ENCODE data around the gene EVA1C. TPM values are rescaled to one million over a fixed set of nuclear protein-coding genes. Genes with fewer than 3 reads are reported as not detected.

EVA1C gene, protein sequence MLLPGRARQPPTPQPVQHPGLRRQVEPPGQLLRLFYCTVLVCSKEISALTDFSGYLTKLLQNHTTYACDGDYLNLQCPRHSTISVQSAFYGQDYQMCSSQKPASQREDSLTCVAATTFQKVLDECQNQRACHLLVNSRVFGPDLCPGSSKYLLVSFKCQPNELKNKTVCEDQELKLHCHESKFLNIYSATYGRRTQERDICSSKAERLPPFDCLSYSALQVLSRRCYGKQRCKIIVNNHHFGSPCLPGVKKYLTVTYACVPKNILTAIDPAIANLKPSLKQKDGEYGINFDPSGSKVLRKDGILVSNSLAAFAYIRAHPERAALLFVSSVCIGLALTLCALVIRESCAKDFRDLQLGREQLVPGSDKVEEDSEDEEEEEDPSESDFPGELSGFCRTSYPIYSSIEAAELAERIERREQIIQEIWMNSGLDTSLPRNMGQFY
- 16.8 and 22.2 TPM in 2 replicates for total RNA-seq (2022)
- percentile 69 among the genes with signal in this experiment for Bru-seq, nascent RNA
- BruChase-seq, experiment 1, labeled RNA remaining after a 6-hour chase, result percentile 49 among the genes with signal in this experiment
- BruChase-seq, experiment 2, labeled RNA remaining after a 2-hour chase, result percentile 57 among the genes with signal in this experiment
- long read RNA-seq, transcript EVA1C-201 (8 exons, 1,998 nt), result major isoform, 17 of 49 reads
- long read RNA-seq, transcript EVA1C-202 (8 exons, 1,668 nt), result minor isoform, 6 of 49 reads
- long read RNA-seq, partial matches to known transcripts, result 0 of 49 reads
- long read RNA-seq, other reads (novel, unspliced or antisense), result 23 of 49 reads

DNA sequence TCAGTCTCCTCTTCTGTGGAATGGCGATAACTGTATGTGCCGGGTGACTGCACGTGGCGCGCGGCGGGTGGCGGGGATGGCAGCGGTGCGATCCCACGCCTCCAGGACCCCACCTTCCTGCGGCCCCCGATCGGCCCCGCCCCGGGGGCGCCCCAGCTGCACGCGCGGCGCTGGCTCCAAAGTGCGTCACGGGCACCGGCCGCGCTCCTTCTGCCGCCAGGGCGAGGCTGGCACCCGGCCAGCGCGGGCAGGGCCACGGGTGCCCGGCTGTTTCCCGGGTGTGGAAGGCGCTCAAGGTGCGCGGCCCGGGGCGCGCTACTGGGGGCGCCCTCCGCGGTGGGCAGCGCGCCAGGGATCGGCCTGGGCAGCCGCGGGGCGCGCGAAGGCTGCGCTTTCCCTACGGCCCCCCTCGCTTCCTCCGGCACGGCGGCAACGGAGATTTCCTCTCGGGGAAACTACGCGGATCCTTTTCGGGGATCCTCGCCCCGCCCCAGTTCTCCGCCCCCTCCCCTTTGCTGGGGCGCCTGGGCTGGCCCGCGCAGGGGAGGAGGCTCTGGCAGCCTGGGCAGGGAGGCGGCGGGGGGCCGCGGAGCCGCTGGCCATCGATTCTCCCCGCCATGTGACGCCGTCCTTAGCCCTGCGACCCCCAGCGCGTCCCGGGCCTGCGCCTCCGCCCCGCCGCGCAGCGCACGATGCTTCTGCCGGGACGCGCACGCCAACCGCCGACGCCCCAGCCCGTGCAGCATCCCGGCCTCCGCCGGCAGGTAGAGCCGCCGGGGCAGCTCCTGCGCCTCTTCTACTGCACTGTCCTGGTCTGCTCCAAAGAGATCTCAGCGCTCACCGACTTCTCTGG is at the start of gene EVA1C:
EVA1C (plus strand) TSS at position 545 of the 853 bp plus-strand sequence; CDS start at position 693, 148 bp downstream.
- Mint-ChIP-seq H3K4me3 (ENCODE audit: unreplicated experiment) (peak within 1 kb of the TSS; percentile 97), H3K9me3 (ENCODE audit: unreplicated experiment) (no peaks in the 10 kb centered on the region), H3K36me3 (ENCODE audit: insufficient read depth, unreplicated experiment) (peaks cover 15% of the 10 kb centered on the region), H3K27me3 (ENCODE audit: insufficient read depth, unreplicated experiment) (no peaks in the 10 kb centered on the region), H3K27ac (ENCODE audit: low read depth, unreplicated experiment) (peak within 1 kb of the TSS; percentile 87), H3K4me1 (ENCODE audit: insufficient read depth, unreplicated experiment) (peaks cover 44% of the 10 kb centered on the region)
- TF ChIP-seq, protein P1, sequence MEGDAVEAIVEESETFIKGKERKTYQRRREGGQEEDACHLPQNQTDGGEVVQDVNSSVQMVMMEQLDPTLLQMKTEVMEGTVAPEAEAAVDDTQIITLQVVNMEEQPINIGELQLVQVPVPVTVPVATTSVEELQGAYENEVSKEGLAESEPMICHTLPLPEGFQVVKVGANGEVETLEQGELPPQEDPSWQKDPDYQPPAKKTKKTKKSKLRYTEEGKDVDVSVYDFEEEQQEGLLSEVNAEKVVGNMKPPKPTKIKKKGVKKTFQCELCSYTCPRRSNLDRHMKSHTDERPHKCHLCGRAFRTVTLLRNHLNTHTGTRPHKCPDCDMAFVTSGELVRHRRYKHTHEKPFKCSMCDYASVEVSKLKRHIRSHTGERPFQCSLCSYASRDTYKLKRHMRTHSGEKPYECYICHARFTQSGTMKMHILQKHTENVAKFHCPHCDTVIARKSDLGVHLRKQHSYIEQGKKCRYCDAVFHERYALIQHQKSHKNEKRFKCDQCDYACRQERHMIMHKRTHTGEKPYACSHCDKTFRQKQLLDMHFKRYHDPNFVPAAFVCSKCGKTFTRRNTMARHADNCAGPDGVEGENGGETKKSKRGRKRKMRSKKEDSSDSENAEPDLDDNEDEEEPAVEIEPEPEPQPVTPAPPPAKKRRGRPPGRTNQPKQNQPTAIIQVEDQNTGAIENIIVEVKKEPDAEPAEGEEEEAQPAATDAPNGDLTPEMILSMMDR (IDR thresholded peaks at IDR 0.05; ENCODE audit: unreplicated experiment), result no peak
- no TSS peak for BruUV-seq (replicated peaks)
- intact Hi-C loops (cut with micrococcal nuclease), result no loop called here
- ChIA-PET POLR2A (interaction anchor here (0.6 to 7.1 kb wide), 17 partner anchors 10 to 360 kb away, joined by 3 to 97 read pairs (median 5); partner anchors contain the start of genes CFAP298, PAXBP1, SYNJ1 and URB1), CTCF (interaction anchor here (0.7 to 2.7 kb wide), 5 partner anchors 9 to 157 kb away, joined by 3 to 15 read pairs (median 4); partner anchors contain the start of gene URB1)
- peak; percentile 72 for DNase-seq (ENCODE audit: unreplicated experiment)

DNA sequence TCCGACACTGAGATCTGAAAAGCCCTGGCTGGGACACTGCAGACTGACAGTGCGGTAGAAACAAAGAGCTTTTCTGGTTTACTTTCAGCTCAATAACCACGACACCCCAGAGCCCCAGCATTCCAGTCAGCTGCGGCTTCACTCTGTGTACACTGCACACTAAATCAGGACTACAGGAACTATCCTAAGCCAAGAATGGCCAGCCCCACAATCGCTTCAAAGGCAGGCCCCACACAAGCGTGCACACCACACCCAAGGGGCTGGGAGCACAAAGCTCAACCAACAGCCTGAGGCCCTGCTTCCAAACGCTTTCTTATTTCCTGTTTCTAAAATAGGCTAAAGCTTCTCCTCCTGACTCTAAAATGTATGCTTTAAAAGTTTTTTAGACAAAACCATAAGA is 48.1 kb upstream of the EVA1C start:
- H3K27me3 Mint-ChIP-seq (ENCODE audit: insufficient read depth, unreplicated experiment), result no peaks in the 10 kb centered on the region
- DNase-seq (ENCODE audit: unreplicated experiment), result no peak
- H3K4me3 Mint-ChIP-seq (ENCODE audit: unreplicated experiment), result no peak overlapping the region
- ChIA-PET CTCF (interaction anchor here (0.6 to 1.9 kb wide), 3 partner anchors 115 to 236 kb away, joined by 5 to 7 read pairs (median 5); no protein-coding TSS in a partner anchor), POLR2A (no interaction called here)
- no TSS peak for BruUV-seq (replicated peaks)
- no peak overlapping the region for H3K27ac Mint-ChIP-seq (ENCODE audit: low read depth, unreplicated experiment)
- TF ChIP-seq, protein P1 (IDR thresholded peaks at IDR 0.05; ENCODE audit: unreplicated experiment), result no peak
- H3K9me3 Mint-ChIP-seq (ENCODE audit: unreplicated experiment), result no peaks in the 10 kb centered on the region
- peaks cover 98% of the 10 kb centered on the region for H3K36me3 Mint-ChIP-seq (ENCODE audit: insufficient read depth, unreplicated experiment)
- H3K4me1 Mint-ChIP-seq (ENCODE audit: insufficient read depth, unreplicated experiment), result peaks cover 16% of the 10 kb centered on the region
- intact Hi-C loops (cut with micrococcal nuclease), result no loop called here

DNA sequence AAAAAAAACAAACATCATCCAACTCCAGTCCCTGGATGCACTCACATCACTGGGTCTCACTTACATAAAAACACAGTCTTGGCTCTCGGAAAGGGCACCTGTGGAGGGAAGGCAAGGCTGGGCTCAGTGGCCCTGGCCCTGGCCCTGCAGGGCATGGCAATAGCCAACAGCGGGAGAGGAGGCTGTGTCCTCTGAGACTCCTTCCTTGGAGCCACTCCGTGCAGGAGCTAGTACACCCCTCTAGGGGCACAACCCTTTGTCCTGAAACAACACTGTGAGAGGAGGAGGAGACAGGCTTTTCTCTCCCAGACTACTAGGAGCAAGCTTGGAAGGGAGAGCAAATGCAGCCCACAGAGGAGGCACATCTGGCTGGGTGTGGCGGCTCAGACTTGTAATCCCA is 47.7 kb upstream of the EVA1C start:
- intact Hi-C loops (cut with micrococcal nuclease), result no loop called here
- TF ChIP-seq, protein P1 (IDR thresholded peaks at IDR 0.05; ENCODE audit: unreplicated experiment), result no peak
- BruUV-seq (replicated peaks), result no TSS peak
- H3K27ac Mint-ChIP-seq (ENCODE audit: low read depth, unreplicated experiment), result no peak overlapping the region
- peaks cover 16% of the 10 kb centered on the region for H3K4me1 Mint-ChIP-seq (ENCODE audit: insufficient read depth, unreplicated experiment)
- no peaks in the 10 kb centered on the region for H3K27me3 Mint-ChIP-seq (ENCODE audit: insufficient read depth, unreplicated experiment)
- H3K9me3 Mint-ChIP-seq (ENCODE audit: unreplicated experiment), result no peaks in the 10 kb centered on the region
- no peak overlapping the region for H3K4me3 Mint-ChIP-seq (ENCODE audit: unreplicated experiment)
- no peak for DNase-seq (ENCODE audit: unreplicated experiment)
- CTCF ChIA-PET, result interaction anchor here (0.6 to 1.9 kb wide), 2 partner anchors 115 to 236 kb away, joined by 5 to 7 read pairs; no protein-coding TSS in a partner anchor
- H3K36me3 Mint-ChIP-seq (ENCODE audit: insufficient read depth, unreplicated experiment), result peaks cover 98% of the 10 kb centered on the region
- POLR2A ChIA-PET, result no interaction called here
